ENCODE measurements around the gene CLSTN3.

Gene CLSTN3

GRCh38 chr12:7193674-7194073 is 63.5 kb downstream of the CLSTN3 start:
- no peak for DNase-seq

- peak; percentile 22 for DNase-seq
Observed at GRCh38 chr12:7197841-7198240, 67.7 kb downstream of the CLSTN3 start.

GRCh38 chr12:7203109-7203508 is 72.9 kb downstream of the CLSTN3 start:
- DNase-seq: no peak

GRCh38 chr12:7205091-7205490 is 74.9 kb downstream of the CLSTN3 start:
- no peak for DNase-seq

- no peak for DNase-seq
Observed at GRCh38 chr12:7206691-7207090, 76.5 kb downstream of the CLSTN3 start.

GRCh38 chr12:7207866-7208625 is 77.9 kb downstream of the CLSTN3 start:
- DNase-seq: no peak
